Liver (tissue), 9 donors: Measurements from ENCODE around the gene TACC2. TPM values are rescaled to one million over a fixed set of nuclear protein-coding genes. Genes with fewer than 3 reads are reported as not detected.

ENCODE experiments used
- DNase-seq: peaks from one replicate; pipeline ENCODE4 v3.0.0-alpha.2; 2017; ENCODE audit warnings: low spot score
- H3K27ac ChIP-seq, 2 donors: one replicate each; pipeline ENCODE4 v1.7.0; 2013; ENCODE audit warnings: inconsistent platforms in 2 of 2, low read length in 2 of 2, control low read depth in 1 of 2, low read depth in 1 of 2, mild to moderate bottlenecking in 1 of 2
- H3K27me3 ChIP-seq, 4 donors: one replicate each; pipeline versions ENCODE4 v1.6.1 to v1.7.0; 2013; ENCODE audit warnings: low read length in 3 of 4, inconsistent platforms in 1 of 4, mild to moderate bottlenecking in 1 of 4, moderate library complexity in 1 of 4; ENCODE audit not compliant: control insufficient read depth in 4 of 4, insufficient read depth in 4 of 4
- H3K36me3 ChIP-seq, 4 donors: one replicate each; pipeline versions ENCODE4 v1.6.1 to v1.7.0; 2013; ENCODE audit warnings: low read length in 3 of 4, mild to moderate bottlenecking in 3 of 4, low read depth in 1 of 4, moderate library complexity in 1 of 4; ENCODE audit not compliant: control insufficient read depth in 4 of 4, insufficient read depth in 3 of 4
- H3K4me1 ChIP-seq, 4 donors: one replicate each; pipeline versions ENCODE4 v1.6.1 to v1.7.0; 2013; ENCODE audit warnings: low read length in 3 of 4, mild to moderate bottlenecking in 3 of 4, moderate library complexity in 1 of 4; ENCODE audit not compliant: control insufficient read depth in 4 of 4, insufficient read depth in 4 of 4
- H3K4me3 ChIP-seq, 3 donors: one replicate each; pipeline versions ENCODE4 v1.6.1 to v1.7.0; 2013; ENCODE audit warnings: low read length in 3 of 3, control low read depth in 1 of 3, low read depth in 1 of 3, mild to moderate bottlenecking in 1 of 3
- H3K9ac ChIP-seq, 2 donors: one replicate each; pipeline ENCODE4 v1.7.0; 2013; ENCODE audit warnings: low read length in 2 of 2, mild to moderate bottlenecking in 2 of 2, moderate library complexity in 2 of 2, control low read depth in 1 of 2, low read depth in 1 of 2
- H3K9me3 ChIP-seq, 4 donors: one replicate each; pipeline versions ENCODE4 v1.6.1 to v1.7.0; 2013; ENCODE audit warnings: low read length in 3 of 4; ENCODE audit not compliant: control insufficient read depth in 4 of 4
- FOXA1 ChIP-seq: IDR thresholded peaks from 2 replicates; pipeline ENCODE4 v1.6.1; 2016; ENCODE audit warnings: antibody characterized with exemption
- GABPA ChIP-seq, 2 donors: IDR thresholded peaks in 1 of 2; conservative IDR thresholded peaks in 1 of 2; 2 replicates each; pipeline ENCODE4 v1.6.1; 2016; ENCODE audit warnings: antibody characterized with exemption in 2 of 2, mild to moderate bottlenecking in 1 of 2, moderate library complexity in 1 of 2
- HNF4A ChIP-seq, 2 donors: conservative IDR thresholded peaks; 2 replicates each; pipeline ENCODE4 v1.6.1; 2016; ENCODE audit warnings: antibody characterized with exemption in 2 of 2, mild to moderate bottlenecking in 2 of 2
- MAX ChIP-seq: IDR thresholded peaks from 2 replicates; pipeline ENCODE4 v1.6.1; 2016; ENCODE audit warnings: antibody characterized with exemption
- NR2F2 ChIP-seq: IDR thresholded peaks from 2 replicates; pipeline ENCODE4 v1.6.1; 2016; ENCODE audit warnings: antibody characterized with exemption
- RAD21 ChIP-seq, 2 donors: IDR thresholded peaks; 2 replicates each; pipeline ENCODE4 v1.6.1; 2016; ENCODE audit warnings: antibody characterized with exemption in 2 of 2, mild to moderate bottlenecking in 2 of 2
- SP1 ChIP-seq: IDR thresholded peaks from 2 replicates; pipeline ENCODE4 v1.6.1; 2018; ENCODE audit warnings: antibody characterized with exemption, mild to moderate bottlenecking
- TAF1 ChIP-seq: conservative IDR thresholded peaks from 2 replicates; pipeline ENCODE4 v1.6.1; 2016; ENCODE audit warnings: antibody characterized with exemption, mild to moderate bottlenecking
- YY1 ChIP-seq: IDR thresholded peaks from 2 replicates; pipeline ENCODE4 v1.6.1; 2016; ENCODE audit warnings: antibody characterized with exemption, mild to moderate bottlenecking
- WGBS: extraction: QIAGEN DNeasy Blood & Tissue Kit; methylation state at CpG from one replicate; pipeline ENCODE4 v1.1.7; 2013; 5-methylcytosine and 5-hydroxymethylcytosine counted together
- polyA plus RNA-seq, 2 donors: library from polyadenylated mRNA; stranded (reverse) in 1 of 2; unstranded in 1 of 2; fragments of 200-250 nt in 1 of 2; fragments of >200 nt in 1 of 2; fragmentation: Nextera tagmentation in 1 of 2; extraction: Ambion mirVana in 1 of 2; gene quantifications; one replicate each; pipeline versions ENCODE4 v1.2.1 to v1.2.3, GENCODE V29; 2013 to 2015
- total RNA-seq, 2 donors: library from RNA; depleted of rRNA; stranded (reverse); fragments of >200 nt; gene quantifications; one replicate each; pipeline ENCODE4 v1.2.3, GENCODE V29; 2014
- TF ChIP-seq, protein P1 (sequence below): fragments of 150-350 bp; IDR thresholded peaks from 2 replicates; pipeline ENCODE4 v1.5.1; 2017; ENCODE audit warnings: improper control_type of control experiment, low read depth, low read length; ENCODE audit not compliant: missing input control
- TF ChIP-seq, protein P2 (sequence below): IDR thresholded peaks from 2 replicates; pipeline ENCODE4 v1.6.1; 2016; ENCODE audit warnings: antibody characterized with exemption, mild to moderate bottlenecking
- donor health status: healthy.
- donor health status: healthy.
- donor health status: healthy.
- donor health status: healthy.
- donor health status: healthy.

The TACC2 gene
- total and polyA plus RNA-seq, 4 donors: 1.5 to 9.1 (median 7.8) TPM

GRCh38 chr10:122068844-122069243 lies 79.9 kb downstream of the TACC2 start:
- no peaks in the 10 kb centered on the region for H3K9me3 ChIP-seq
- no peak overlapping the region for H3K9ac ChIP-seq
- no peak overlapping the region for H3K4me3 ChIP-seq
- TF ChIP-seq, protein P1, sequence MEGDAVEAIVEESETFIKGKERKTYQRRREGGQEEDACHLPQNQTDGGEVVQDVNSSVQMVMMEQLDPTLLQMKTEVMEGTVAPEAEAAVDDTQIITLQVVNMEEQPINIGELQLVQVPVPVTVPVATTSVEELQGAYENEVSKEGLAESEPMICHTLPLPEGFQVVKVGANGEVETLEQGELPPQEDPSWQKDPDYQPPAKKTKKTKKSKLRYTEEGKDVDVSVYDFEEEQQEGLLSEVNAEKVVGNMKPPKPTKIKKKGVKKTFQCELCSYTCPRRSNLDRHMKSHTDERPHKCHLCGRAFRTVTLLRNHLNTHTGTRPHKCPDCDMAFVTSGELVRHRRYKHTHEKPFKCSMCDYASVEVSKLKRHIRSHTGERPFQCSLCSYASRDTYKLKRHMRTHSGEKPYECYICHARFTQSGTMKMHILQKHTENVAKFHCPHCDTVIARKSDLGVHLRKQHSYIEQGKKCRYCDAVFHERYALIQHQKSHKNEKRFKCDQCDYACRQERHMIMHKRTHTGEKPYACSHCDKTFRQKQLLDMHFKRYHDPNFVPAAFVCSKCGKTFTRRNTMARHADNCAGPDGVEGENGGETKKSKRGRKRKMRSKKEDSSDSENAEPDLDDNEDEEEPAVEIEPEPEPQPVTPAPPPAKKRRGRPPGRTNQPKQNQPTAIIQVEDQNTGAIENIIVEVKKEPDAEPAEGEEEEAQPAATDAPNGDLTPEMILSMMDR: no peak
- TF ChIP-seq HNF4A (conservative IDR thresholded peaks at IDR 0.05): no peak
- H3K27me3 ChIP-seq: no peaks in the 10 kb centered on the region
- no peak overlapping the region for H3K27ac ChIP-seq
- H3K36me3 ChIP-seq: no peaks in the 10 kb centered on the region
- DNase-seq: no peak
- 94% methylated on average over 12 of the region's 12 CpGs for WGBS
- H3K4me1 ChIP-seq: no peaks in the 10 kb centered on the region

DNA sequence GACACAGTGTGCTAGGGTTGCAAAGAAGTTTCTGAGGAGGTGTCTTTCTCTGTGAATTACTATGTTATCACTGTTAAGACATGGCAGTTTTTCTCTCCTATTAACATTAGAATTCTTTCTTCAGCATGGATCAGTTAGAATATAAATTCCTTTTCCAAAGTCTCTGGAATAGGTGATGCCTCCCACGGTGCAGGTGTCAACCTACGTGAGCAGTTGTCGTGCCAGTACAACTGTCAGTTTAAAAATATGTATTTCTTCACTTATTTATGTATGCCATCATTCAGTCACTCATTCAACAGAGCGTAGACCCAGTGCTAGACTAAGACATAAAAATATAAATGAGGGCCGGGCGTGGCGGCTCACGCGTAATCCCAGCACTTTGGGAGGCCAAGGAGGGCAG lies 83.5 kb downstream of the TACC2 start:
- Histone ChIP-seq H3K36me3 (no peaks in the 10 kb centered on the region), H3K9me3 (no peaks in the 10 kb centered on the region), H3K4me1 (no peaks in the 10 kb centered on the region), H3K9ac (no peak overlapping the region), H3K4me3 (no peak overlapping the region), H3K27ac (no peak overlapping the region), H3K27me3 (no peaks in the 10 kb centered on the region)
- no peak for DNase-seq
- 98% methylated on average over 9 of the region's 9 CpGs for WGBS
- TF ChIP-seq, protein P2, sequence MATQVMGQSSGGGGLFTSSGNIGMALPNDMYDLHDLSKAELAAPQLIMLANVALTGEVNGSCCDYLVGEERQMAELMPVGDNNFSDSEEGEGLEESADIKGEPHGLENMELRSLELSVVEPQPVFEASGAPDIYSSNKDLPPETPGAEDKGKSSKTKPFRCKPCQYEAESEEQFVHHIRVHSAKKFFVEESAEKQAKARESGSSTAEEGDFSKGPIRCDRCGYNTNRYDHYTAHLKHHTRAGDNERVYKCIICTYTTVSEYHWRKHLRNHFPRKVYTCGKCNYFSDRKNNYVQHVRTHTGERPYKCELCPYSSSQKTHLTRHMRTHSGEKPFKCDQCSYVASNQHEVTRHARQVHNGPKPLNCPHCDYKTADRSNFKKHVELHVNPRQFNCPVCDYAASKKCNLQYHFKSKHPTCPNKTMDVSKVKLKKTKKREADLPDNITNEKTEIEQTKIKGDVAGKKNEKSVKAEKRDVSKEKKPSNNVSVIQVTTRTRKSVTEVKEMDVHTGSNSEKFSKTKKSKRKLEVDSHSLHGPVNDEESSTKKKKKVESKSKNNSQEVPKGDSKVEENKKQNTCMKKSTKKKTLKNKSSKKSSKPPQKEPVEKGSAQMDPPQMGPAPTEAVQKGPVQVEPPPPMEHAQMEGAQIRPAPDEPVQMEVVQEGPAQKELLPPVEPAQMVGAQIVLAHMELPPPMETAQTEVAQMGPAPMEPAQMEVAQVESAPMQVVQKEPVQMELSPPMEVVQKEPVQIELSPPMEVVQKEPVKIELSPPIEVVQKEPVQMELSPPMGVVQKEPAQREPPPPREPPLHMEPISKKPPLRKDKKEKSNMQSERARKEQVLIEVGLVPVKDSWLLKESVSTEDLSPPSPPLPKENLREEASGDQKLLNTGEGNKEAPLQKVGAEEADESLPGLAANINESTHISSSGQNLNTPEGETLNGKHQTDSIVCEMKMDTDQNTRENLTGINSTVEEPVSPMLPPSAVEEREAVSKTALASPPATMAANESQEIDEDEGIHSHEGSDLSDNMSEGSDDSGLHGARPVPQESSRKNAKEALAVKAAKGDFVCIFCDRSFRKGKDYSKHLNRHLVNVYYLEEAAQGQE: no peak
- TF ChIP-seq RAD21 (IDR thresholded peaks at IDR 0.05): no peak
- TF ChIP-seq GABPA (IDR thresholded peaks at IDR 0.05 in 1 of 2, conservative IDR thresholded peaks at IDR 0.05 in 1 of 2): no peak

DNA sequence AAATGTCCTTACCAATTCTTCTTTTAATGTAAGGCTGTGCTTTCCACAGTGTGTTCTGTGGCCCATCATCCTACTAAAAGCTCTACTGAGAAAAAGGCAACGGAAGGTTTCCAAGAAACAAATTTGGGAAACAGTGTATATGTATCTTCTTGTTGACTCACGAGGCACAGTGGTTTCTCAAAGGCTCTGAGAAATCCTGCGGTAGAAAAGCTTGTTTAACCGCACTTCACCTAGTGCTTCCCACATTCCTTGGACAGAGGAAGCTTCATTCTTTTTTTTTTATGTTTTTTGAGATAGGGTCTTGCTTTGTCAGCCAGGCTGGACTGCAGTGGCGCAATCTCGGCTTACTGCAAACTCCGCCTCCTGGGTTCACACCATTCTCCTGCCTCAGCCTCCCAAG lies 84.5 kb downstream of the TACC2 start:
- TF ChIP-seq MAX (no peak), HNF4A (conservative IDR thresholded peaks at IDR 0.05) (no peak), TAF1 (no peak), SP1 (no peak), NR2F2 (no peak), YY1 (no peak), RAD21 (IDR thresholded peaks at IDR 0.05) (no peak), FOXA1 (no peak)
- TF ChIP-seq, protein P1: no peak
- TF ChIP-seq, protein P2: no peak
- no peak for DNase-seq
- Histone ChIP-seq H3K4me1 (no peaks in the 10 kb centered on the region), H3K4me3 (no peak overlapping the region), H3K27ac (no peak overlapping the region), H3K36me3 (no peaks in the 10 kb centered on the region), H3K9me3 (no peaks in the 10 kb centered on the region), H3K9ac (no peak overlapping the region), H3K27me3 (no peaks in the 10 kb centered on the region)
- WGBS: 92% methylated on average over 7 of the region's 7 CpGs
